ENCODE results near the gene BCL11B.

DNA sequence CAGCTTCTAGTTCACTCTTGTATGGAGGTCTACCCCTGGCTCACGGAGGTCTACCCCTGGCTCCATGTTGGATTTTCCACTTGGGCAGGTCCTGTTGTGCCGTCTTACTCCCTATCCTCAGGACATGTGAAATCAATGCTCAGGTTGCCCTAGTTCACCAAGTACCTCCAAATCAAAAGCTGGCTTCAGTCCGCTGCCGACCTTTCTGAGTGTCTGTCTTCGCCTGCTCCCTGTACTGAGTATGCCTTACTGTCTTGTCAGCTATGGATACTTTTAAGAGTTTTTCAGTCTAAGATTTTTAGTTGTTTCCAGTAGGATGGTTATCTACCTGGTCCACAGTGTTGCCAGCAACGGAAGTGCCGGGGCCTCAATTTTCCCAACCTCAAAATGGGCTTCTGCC lies 40.1 kb upstream of the BCL11B start:
- TF ChIP-seq, protein P1, sequence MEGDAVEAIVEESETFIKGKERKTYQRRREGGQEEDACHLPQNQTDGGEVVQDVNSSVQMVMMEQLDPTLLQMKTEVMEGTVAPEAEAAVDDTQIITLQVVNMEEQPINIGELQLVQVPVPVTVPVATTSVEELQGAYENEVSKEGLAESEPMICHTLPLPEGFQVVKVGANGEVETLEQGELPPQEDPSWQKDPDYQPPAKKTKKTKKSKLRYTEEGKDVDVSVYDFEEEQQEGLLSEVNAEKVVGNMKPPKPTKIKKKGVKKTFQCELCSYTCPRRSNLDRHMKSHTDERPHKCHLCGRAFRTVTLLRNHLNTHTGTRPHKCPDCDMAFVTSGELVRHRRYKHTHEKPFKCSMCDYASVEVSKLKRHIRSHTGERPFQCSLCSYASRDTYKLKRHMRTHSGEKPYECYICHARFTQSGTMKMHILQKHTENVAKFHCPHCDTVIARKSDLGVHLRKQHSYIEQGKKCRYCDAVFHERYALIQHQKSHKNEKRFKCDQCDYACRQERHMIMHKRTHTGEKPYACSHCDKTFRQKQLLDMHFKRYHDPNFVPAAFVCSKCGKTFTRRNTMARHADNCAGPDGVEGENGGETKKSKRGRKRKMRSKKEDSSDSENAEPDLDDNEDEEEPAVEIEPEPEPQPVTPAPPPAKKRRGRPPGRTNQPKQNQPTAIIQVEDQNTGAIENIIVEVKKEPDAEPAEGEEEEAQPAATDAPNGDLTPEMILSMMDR (IDR thresholded peaks at IDR 0.05), result no peak
- TF ChIP-seq POLR2A (IDR thresholded peaks at IDR 0.05), result no peak

Measured in Peyer's patch (tissue), 4 donors.